Keratinocyte (primary cell): ENCODE measurements around the gene ANO2. TPM values are rescaled to one million over a fixed set of nuclear protein-coding genes. Genes with fewer than 3 reads are reported as not detected.

Experiments
- DNase-seq: peaks from one replicate; pipeline ENCODE4 v3.0.0-alpha.2; 2011; ENCODE audit warnings: low read depth, missing footprints, low spot score
- FAIRE-seq: peaks from 2 replicates; lab custom pipeline; 2011; peaks lifted over from hg19 to GRCh38; lab: Jason Lieb, UNC
- H2AFZ ChIP-seq: 2 replicates; pipeline ENCODE4 v1.6.0; 2012; ENCODE audit warnings: low read length, control low read depth, inconsistent platforms; ENCODE audit not compliant: control insufficient read depth
- H3K27ac ChIP-seq: 2 replicates; pipeline ENCODE4 v1.5.1; 2011; ENCODE audit warnings: low read length; ENCODE audit not compliant: control insufficient read depth, insufficient read depth
- H3K27me3 ChIP-seq: 3 replicates; pipeline ENCODE4 v1.6.0; 2011; ENCODE audit warnings: low read length; ENCODE audit not compliant: control insufficient read depth, insufficient read depth; ENCODE audit errors: extremely low read depth
- H3K36me3 ChIP-seq, 2 experiments: 2 replicates in 1 of 2; 3 replicates in 1 of 2; pipeline ENCODE4 v1.5.1; 2011; ENCODE audit warnings: low read length in 2 of 2, mild to moderate bottlenecking in 1 of 2; ENCODE audit not compliant: control insufficient read depth in 2 of 2, insufficient read depth in 2 of 2; ENCODE audit errors: extremely low read depth in 1 of 2
- H3K4me1 ChIP-seq: 3 replicates; pipeline ENCODE4 v1.5.1; 2011; ENCODE audit warnings: low read length; ENCODE audit not compliant: control insufficient read depth, insufficient read depth; ENCODE audit errors: extremely low read depth
- H3K4me2 ChIP-seq: 3 replicates; pipeline ENCODE4 v1.6.0; 2011; ENCODE audit warnings: low read depth, low read length; ENCODE audit not compliant: control insufficient read depth, insufficient read depth; ENCODE audit errors: extremely low read depth
- H3K4me3 ChIP-seq, 3 experiments: fragments of 200-600 bp in 1 of 3; sonication (generic) in 1 of 3; 2 replicates in 2 of 3; 3 replicates in 1 of 3; pipeline ENCODE4 v1.5.1; 2011 to 2016; ENCODE audit warnings: low read length in 3 of 3, mild to moderate bottlenecking in 3 of 3, control low read depth in 2 of 3, inconsistent platforms in 1 of 3, low read depth in 1 of 3, mixed read lengths in 1 of 3, mixed run types in 1 of 3, moderate library complexity in 1 of 3; ENCODE audit not compliant: control insufficient read depth in 2 of 3, insufficient read depth in 2 of 3; ENCODE audit errors: extremely low read depth in 1 of 3
- H3K79me2 ChIP-seq: 2 replicates; pipeline ENCODE4 v1.6.0; 2012; ENCODE audit warnings: low read length; ENCODE audit not compliant: control insufficient read depth, insufficient read depth
- H3K9ac ChIP-seq: 3 replicates; pipeline ENCODE4 v1.6.0; 2011; ENCODE audit warnings: low read length; ENCODE audit not compliant: control insufficient read depth, insufficient read depth; ENCODE audit errors: extremely low read depth
- H3K9me1 ChIP-seq: 3 replicates; pipeline ENCODE4 v1.6.0; 2011; ENCODE audit warnings: low read length; ENCODE audit not compliant: control insufficient read depth, insufficient read depth; ENCODE audit errors: extremely low read depth
- H3K9me3 ChIP-seq: 2 replicates; pipeline ENCODE4 v1.5.1; 2012; ENCODE audit warnings: low read depth, low read length; ENCODE audit not compliant: control insufficient read depth
- H4K20me1 ChIP-seq: 3 replicates; pipeline ENCODE4 v1.6.0; 2011; ENCODE audit warnings: low read length; ENCODE audit not compliant: control insufficient read depth, insufficient read depth; ENCODE audit errors: extremely low read depth
- CTCF ChIP-seq, 3 experiments: IDR thresholded peaks in 1 of 3; conservative IDR thresholded peaks in 1 of 3; optimal IDR thresholded peaks in 1 of 3; 2 replicates in 2 of 3; 3 replicates in 1 of 3; pipeline versions ENCODE3 to v1.5.1; 2011; ENCODE audit warnings: low read length in 3 of 3, mild to moderate bottlenecking in 3 of 3, moderate library complexity in 2 of 3, control low read depth in 1 of 3, inconsistent platforms in 1 of 3; ENCODE audit not compliant: insufficient read depth in 2 of 3; ENCODE audit errors: extremely low read depth in 1 of 3
- EZH2 ChIP-seq: IDR thresholded peaks from one replicate; pipeline ENCODE4 v1.6.1; 2012; ENCODE audit warnings: inconsistent platforms, mild to moderate bottlenecking, low read length, moderate library complexity
- dilution Hi-C: fragments of 300-500 bp; cut with MboI; formaldehyde crosslinking; loops from one replicate; pipeline ENCODE4 v1.7.0; 2020; ENCODE audit warnings: low sequenced_read_pairs; ENCODE audit not compliant: extremely low pct_ligation_motif_present
- polyA plus RNA-seq, 5 experiments: library from polyadenylated mRNA; depleted of rRNA in 3 of 5; stranded (reverse) in 3 of 5; stranded (forward) in 1 of 5; unstranded in 1 of 5; fragments of >200 nt; gene quantifications; 1 replicate in 1 of 5; 2 replicates in 3 of 5; 3 replicates in 1 of 5; pipeline versions ENCODE4 v1.2.1 to v1.2.3, GENCODE V29; 2011 to 2012; ENCODE audit warnings: missing spikeins in 2 of 5, low read depth in 1 of 5, low replicate concordance in 1 of 5

Gene ANO2
- polyA plus RNA-seq, 1 donor (not counting 4 experiments of a cell fraction or from before 2014, with no cell fraction given): 0.14 TPM

- dilution Hi-C loops: no loop called here
- H3K36me3 ChIP-seq: no peaks in the 10 kb centered on the region
- H3K9ac ChIP-seq: no peak overlapping the region
- DNase-seq (no peak), FAIRE-seq (no peak)
- no peaks in the 10 kb centered on the region for H3K4me1 ChIP-seq
- H3K4me3 ChIP-seq: no peak overlapping the region
- no peak overlapping the region for H3K27ac ChIP-seq
- TF ChIP-seq CTCF (optimal IDR thresholded peaks at IDR 0.05 in 1 of 3, IDR thresholded peaks at IDR 0.05 in 1 of 3, conservative IDR thresholded peaks at IDR 0.05 in 1 of 3; ENCODE audit: extremely low read depth in 1 of 3, insufficient read depth in 2 of 3, low read length in 3 of 3) (no peak), EZH2 (no peak)
- no peaks in the 10 kb centered on the region for H3K79me2 ChIP-seq
- no peaks in the 10 kb centered on the region for H3K9me3 ChIP-seq
- H4K20me1 ChIP-seq: no peaks in the 10 kb centered on the region
- no peaks in the 10 kb centered on the region for H3K27me3 ChIP-seq
- no peaks in the 10 kb centered on the region for H3K9me1 ChIP-seq
- no peak overlapping the region for H3K4me2 ChIP-seq
- H2AFZ ChIP-seq: no peak overlapping the region
These were observed 18.5 kb upstream of the ANO2 start for GRCh38 chr12:5963515-5963914.

GRCh38 chr12:5960783-5961182, 15.7 kb upstream of the ANO2 start:
- TF ChIP-seq EZH2: no peak
- TF ChIP-seq CTCF (optimal IDR thresholded peaks at IDR 0.05 in 1 of 3, IDR thresholded peaks at IDR 0.05 in 1 of 3, conservative IDR thresholded peaks at IDR 0.05 in 1 of 3; ENCODE audit: extremely low read depth in 1 of 3, insufficient read depth in 2 of 3, low read length in 3 of 3): no peak
- Histone ChIP-seq H4K20me1 (no peaks in the 10 kb centered on the region), H3K79me2 (no peaks in the 10 kb centered on the region), H3K9me3 (no peaks in the 10 kb centered on the region), H3K4me2 (no peak overlapping the region), H3K27ac (no peak overlapping the region), H3K9ac (no peak overlapping the region), H3K36me3 (no peaks in the 10 kb centered on the region), H3K27me3 (no peaks in the 10 kb centered on the region), H3K4me3 (no peak overlapping the region), H3K9me1 (no peaks in the 10 kb centered on the region), H3K4me1 (no peaks in the 10 kb centered on the region), H2AFZ (no peak overlapping the region)
- dilution Hi-C loops: no loop called here
- no peak for DNase-seq
- no peak for FAIRE-seq
